Upper lobe of left lung (tissue), 6 donors: ENCODE measurements around the gene PLXNB1. TPM values are rescaled to one million over a fixed set of nuclear protein-coding genes. Genes with fewer than 3 reads are reported as not detected.

ENCODE experiments used
- ATAC-seq, 2 donors: fragments of 200-7000 bp; cut with Tn5 transposase; one replicate each; pipeline ENCODE4 v1.9.1; 2022; ENCODE audit warnings: mild to moderate bottlenecking in 2 of 2, moderate library complexity in 2 of 2; ENCODE audit not compliant: low FRiP score in 2 of 2
- DNase-seq, 2 donors: peaks; one replicate each; pipeline ENCODE4 v3.0.0-alpha.2; 2019 to 2020
- H3K27ac ChIP-seq, 4 donors: fragments of 200-600 bp; sonication (generic); one replicate each; pipeline ENCODE4 v1.5.1; 2016 to 2019
- H3K27me3 ChIP-seq, 4 donors: fragments of 200-600 bp; sonication (generic); one replicate each; pipeline ENCODE4 v1.5.1; 2017 to 2019
- H3K36me3 ChIP-seq, 4 donors: fragments of 200-600 bp; sonication (generic); one replicate each; pipeline ENCODE4 v1.5.1; 2016 to 2019
- H3K4me1 ChIP-seq, 4 donors: fragments of 200-600 bp; sonication (generic); one replicate each; pipeline ENCODE4 v1.5.1; 2018 to 2019
- H3K4me3 ChIP-seq, 4 donors: fragments of 200-600 bp; sonication (generic); one replicate each; pipeline ENCODE4 v1.5.1; 2017 to 2019; ENCODE audit warnings: mild to moderate bottlenecking in 2 of 4, moderate library complexity in 1 of 4
- H3K9me3 ChIP-seq, 4 donors: fragments of 200-600 bp; sonication (generic); one replicate each; pipeline ENCODE4 v1.5.1; 2018 to 2019
- CTCF ChIP-seq, 6 experiments: fragments of 450-650 bp in 4 of 6; fragments of 200-600 bp in 2 of 6; sonication (generic) in 2 of 6; IDR thresholded peaks; one replicate each; pipeline ENCODE4 v1.5.1; 2016 to 2019; ENCODE audit warnings: antibody characterized with exemption in 6 of 6
- EP300 ChIP-seq, 4 donors: sonication (generic); formaldehyde crosslinking; IDR thresholded peaks; one replicate each; pipeline ENCODE4 v1.5.1; 2017; ENCODE audit warnings: antibody characterized with exemption in 4 of 4, control low read depth in 2 of 4
- POLR2A ChIP-seq, 4 donors: fragments of 450-650 bp; IDR thresholded peaks; one replicate each; pipeline ENCODE4 v1.5.1; 2016 to 2017; ENCODE audit warnings: antibody characterized with exemption in 4 of 4, mild to moderate bottlenecking in 2 of 4
- POLR2AphosphoS5 ChIP-seq, 2 donors: sonication (generic); formaldehyde crosslinking; IDR thresholded peaks; one replicate each; pipeline ENCODE4 v1.5.1; 2017; ENCODE audit warnings: antibody characterized with exemption in 2 of 2
- WGBS, 2 donors: methylation state at CpG; one replicate each; pipeline ENCODE4 v1.1.5; 2017 to 2018; 5-methylcytosine and 5-hydroxymethylcytosine counted together
- total RNA-seq, 6 donors: library from RNA; depleted of rRNA in 4 of 6; stranded (reverse); fragments of >200 nt in 4 of 6; gene quantifications; one replicate each; pipeline versions ENCODE4 v1.1.0 to v1.2.1, GENCODE V29; 2016 to 2021
- donor health status: DM: no; HTN: no; CAD: no; lungs with moderate emphysema.
- donor health status: DM: no; HTN: yes; CAD: no; lungs with severe emphysema.

Gene PLXNB1
- 100 to 1,000 TPM in 4 of 6 donors, 10 to 100 TPM in 2; 91.2 to 588 (median 123) TPM for total RNA-seq

- H3K36me3 ChIP-seq = peaks cover 0 to 21% (median 11%) of the 10 kb centered on the region in 4 donors
- no peaks in the 10 kb centered on the region for H3K9me3 ChIP-seq
- peak within 1 kb of the TSS; percentile 91 to 95 (median 92) for H3K27ac ChIP-seq
- 2 to 26% methylated on average over 7 to 14 of the region's 15 CpGs for WGBS, 2 donors
- H3K4me1 ChIP-seq = peaks cover 26 to 62% (median 46%) of the 10 kb centered on the region in 4 donors
- TF ChIP-seq POLR2A (IDR thresholded peaks at IDR 0.05) = peak in 2 of 4 donors; percentile 9 to 54
- TF ChIP-seq EP300 (IDR thresholded peaks at IDR 0.05) = no peak
- peak in 1 of 2 donors; percentile 38 for TF ChIP-seq POLR2AphosphoS5 (IDR thresholded peaks at IDR 0.05)
- no peak for TF ChIP-seq CTCF (IDR thresholded peaks at IDR 0.05)
- ATAC-seq = peak; percentile 43 to 71
- peak in 1 of 2 donors; percentile 93 for DNase-seq
- H3K27me3 ChIP-seq = no peaks in the 10 kb centered on the region
- peak within 1 kb of the TSS; percentile 77 to 93 (median 86) for H3K4me3 ChIP-seq
Measured at GRCh38 chr3:48429960-48430707, at the start of gene PLXNB1. Gene PLXNB1, minus strand, starts transcription at chr3:48430086. Its CDS starts 5,475 bp downstream, at chr3:48424611.

- Histone ChIP-seq H3K27me3 (no peaks in the 10 kb centered on the region), H3K9me3 (no peaks in the 10 kb centered on the region), H3K36me3 (peaks cover 0 to 23% (median 3%) of the 10 kb centered on the region in 4 donors), H3K4me1 (peaks cover 0 to 3% (median 0%) of the 10 kb centered on the region in 4 donors), H3K27ac (peak overlapping the region; percentile 8 to 65 (median 52)), H3K4me3 (peak overlapping the region in 2 of 4 donors; percentile 7 to 13)
- TF ChIP-seq POLR2A (IDR thresholded peaks at IDR 0.05) = no peak
- no peak for TF ChIP-seq POLR2AphosphoS5 (IDR thresholded peaks at IDR 0.05)
- DNase-seq (no peak), ATAC-seq (no peak)
- 61 to 82% methylated on average over 13 to 19 of the region's 19 CpGs for WGBS, 2 donors
Measured at GRCh38 chr3:48478626-48479555, 49.0 kb upstream of the PLXNB1 start.

- no peak for DNase-seq
- Histone ChIP-seq H3K27ac (peak overlapping the region in 3 of 4 donors; percentile 42 to 65 (median 52)), H3K4me1 (peaks cover 8 to 11% (median 8%) of the 10 kb centered on the region in 4 donors), H3K36me3 (peaks cover 0 to 23% (median 3%) of the 10 kb centered on the region in 4 donors), H3K9me3 (no peaks in the 10 kb centered on the region), H3K4me3 (peak overlapping the region in 1 of 4 donors; percentile 7), H3K27me3 (no peaks in the 10 kb centered on the region)
- TF ChIP-seq POLR2AphosphoS5 (IDR thresholded peaks at IDR 0.05) (no peak), CTCF (IDR thresholded peaks at IDR 0.05) (no peak), POLR2A (IDR thresholded peaks at IDR 0.05) (no peak), EP300 (IDR thresholded peaks at IDR 0.05) (no peak)
- ATAC-seq = no peak
- WGBS, 2 donors = 88 to 90% methylated on average over 8 to 9 of the region's 9 CpGs
Measured at GRCh38 chr3:48477959-48478520, 48.2 kb upstream of the PLXNB1 start.

GRCh38 chr3:48476426-48477053, 46.7 kb upstream of the PLXNB1 start:
- 82 to 93% methylated on average over 8 to 9 of the region's 9 CpGs for WGBS, 2 donors
- no peak for TF ChIP-seq EP300 (IDR thresholded peaks at IDR 0.05)
- no peak for TF ChIP-seq POLR2A (IDR thresholded peaks at IDR 0.05)
- TF ChIP-seq CTCF (IDR thresholded peaks at IDR 0.05) = no peak
- no peak for TF ChIP-seq POLR2AphosphoS5 (IDR thresholded peaks at IDR 0.05)
- Histone ChIP-seq H3K27ac (no peak overlapping the region), H3K4me3 (no peak overlapping the region), H3K9me3 (no peaks in the 10 kb centered on the region), H3K4me1 (peaks cover 16 to 25% (median 18%) of the 10 kb centered on the region in 4 donors), H3K27me3 (no peaks in the 10 kb centered on the region), H3K36me3 (peaks cover 0 to 23% (median 3%) of the 10 kb centered on the region in 4 donors)
- DNase-seq (no peak), ATAC-seq (no peak)
